ENCODE data around the gene DUSP21. TPM values are rescaled to one million over a fixed set of nuclear protein-coding genes. Genes with fewer than 3 reads are reported as not detected.
A peak's percentile ranks its signal among the peaks of the same experiment; 100 is the strongest.

DUSP21 gene
- polyA plus RNA-seq, 1 donor (not counting 4 experiments of a cell fraction or from before 2014, with no cell fraction given): not detected

DNA sequence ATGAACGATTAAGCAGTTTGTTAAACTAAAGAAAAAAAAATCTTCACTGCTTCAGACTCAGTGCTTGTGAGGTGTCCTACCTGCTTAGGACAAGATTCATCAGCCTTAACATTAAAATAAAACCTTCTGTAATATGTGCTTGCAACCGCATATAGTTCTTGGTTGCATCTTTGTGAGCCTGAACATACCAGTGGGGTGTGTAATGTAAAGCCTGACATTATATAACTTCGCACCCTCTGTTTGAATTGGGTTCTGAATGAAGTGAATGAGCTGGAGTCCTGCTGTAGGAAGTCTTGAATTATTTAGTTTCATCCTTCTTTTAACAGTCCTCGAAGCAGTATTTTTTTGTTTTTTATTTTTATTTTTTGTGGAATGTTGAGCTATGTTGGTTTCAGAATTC, 32.3 kb downstream of the DUSP21 start:
- Histone ChIP-seq H3K4me1 (ENCODE audit: control insufficient read depth, extremely low read depth, insufficient read depth, low read length) (peaks cover 15% of the 10 kb centered on the region), H3K9ac (ENCODE audit: control insufficient read depth, extremely low read depth, insufficient read depth, low read length) (peak overlapping the region; percentile 87), H3K9me1 (ENCODE audit: control insufficient read depth, extremely low read depth, insufficient read depth, low read length) (no peaks in the 10 kb centered on the region), H3K4me3 (ENCODE audit: control insufficient read depth in 2 of 3, extremely low read depth in 1 of 3, insufficient read depth in 2 of 3, low read depth in 1 of 3, low read length in 3 of 3) (peak overlapping the region in 2 of 3 experiments; percentile 88 to 98), H3K4me2 (ENCODE audit: control insufficient read depth, extremely low read depth, insufficient read depth, low read depth, low read length) (peak overlapping the region; percentile 77), H2AFZ (ENCODE audit: control insufficient read depth, low read length) (no peak overlapping the region), H3K27me3 (ENCODE audit: control insufficient read depth, extremely low read depth, insufficient read depth, low read length) (no peaks in the 10 kb centered on the region), H3K36me3 (ENCODE audit: control insufficient read depth in 2 of 2, extremely low read depth in 1 of 2, insufficient read depth in 2 of 2, low read length in 2 of 2) (no peaks in the 10 kb centered on the region), H4K20me1 (ENCODE audit: control insufficient read depth, extremely low read depth, insufficient read depth, low read length) (peaks cover 2% of the 10 kb centered on the region), H3K9me3 (ENCODE audit: control insufficient read depth, low read depth, low read length) (no peaks in the 10 kb centered on the region), H3K79me2 (ENCODE audit: control insufficient read depth, insufficient read depth, low read length) (peaks cover 86% of the 10 kb centered on the region), H3K27ac (ENCODE audit: control insufficient read depth, insufficient read depth, low read length) (peak overlapping the region; percentile 89)
- FAIRE-seq (peak; percentile 67), DNase-seq (ENCODE audit: low read depth, low spot score) (no peak)
- dilution Hi-C loops (cut with MboI; ENCODE audit: extremely low pct_ligation_motif_present, low sequenced_read_pairs): no loop called here
- TF ChIP-seq, protein P1, sequence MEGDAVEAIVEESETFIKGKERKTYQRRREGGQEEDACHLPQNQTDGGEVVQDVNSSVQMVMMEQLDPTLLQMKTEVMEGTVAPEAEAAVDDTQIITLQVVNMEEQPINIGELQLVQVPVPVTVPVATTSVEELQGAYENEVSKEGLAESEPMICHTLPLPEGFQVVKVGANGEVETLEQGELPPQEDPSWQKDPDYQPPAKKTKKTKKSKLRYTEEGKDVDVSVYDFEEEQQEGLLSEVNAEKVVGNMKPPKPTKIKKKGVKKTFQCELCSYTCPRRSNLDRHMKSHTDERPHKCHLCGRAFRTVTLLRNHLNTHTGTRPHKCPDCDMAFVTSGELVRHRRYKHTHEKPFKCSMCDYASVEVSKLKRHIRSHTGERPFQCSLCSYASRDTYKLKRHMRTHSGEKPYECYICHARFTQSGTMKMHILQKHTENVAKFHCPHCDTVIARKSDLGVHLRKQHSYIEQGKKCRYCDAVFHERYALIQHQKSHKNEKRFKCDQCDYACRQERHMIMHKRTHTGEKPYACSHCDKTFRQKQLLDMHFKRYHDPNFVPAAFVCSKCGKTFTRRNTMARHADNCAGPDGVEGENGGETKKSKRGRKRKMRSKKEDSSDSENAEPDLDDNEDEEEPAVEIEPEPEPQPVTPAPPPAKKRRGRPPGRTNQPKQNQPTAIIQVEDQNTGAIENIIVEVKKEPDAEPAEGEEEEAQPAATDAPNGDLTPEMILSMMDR (optimal IDR thresholded peaks at IDR 0.05 in 1 of 3, IDR thresholded peaks at IDR 0.05 in 1 of 3, conservative IDR thresholded peaks at IDR 0.05 in 1 of 3; ENCODE audit: extremely low read depth in 1 of 3, insufficient read depth in 2 of 3, low read length in 3 of 3): no peak

DNA sequence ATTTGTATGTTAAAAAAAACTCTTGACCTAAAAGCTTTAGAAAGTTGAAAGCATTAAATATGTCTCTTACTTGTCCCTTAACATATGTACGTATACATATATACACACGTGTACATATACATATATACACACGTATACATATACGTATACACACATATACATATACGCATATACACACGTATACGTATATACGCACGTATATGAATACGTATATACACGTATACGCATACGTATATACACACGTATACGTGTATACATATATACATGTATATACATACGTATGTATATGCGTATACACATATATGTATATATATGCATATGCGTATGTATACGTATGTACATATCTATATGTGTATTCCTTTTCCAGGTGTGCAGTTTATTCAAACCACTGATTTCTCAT, 32.9 kb downstream of the DUSP21 start:
- Histone ChIP-seq H3K4me2 (ENCODE audit: control insufficient read depth, extremely low read depth, insufficient read depth, low read depth, low read length) (no peak overlapping the region), H3K4me3 (ENCODE audit: control insufficient read depth in 2 of 3, extremely low read depth in 1 of 3, insufficient read depth in 2 of 3, low read depth in 1 of 3, low read length in 3 of 3) (no peak overlapping the region), H2AFZ (ENCODE audit: control insufficient read depth, low read length) (no peak overlapping the region), H4K20me1 (ENCODE audit: control insufficient read depth, extremely low read depth, insufficient read depth, low read length) (peaks cover 2% of the 10 kb centered on the region), H3K36me3 (ENCODE audit: control insufficient read depth in 2 of 2, extremely low read depth in 1 of 2, insufficient read depth in 2 of 2, low read length in 2 of 2) (no peaks in the 10 kb centered on the region), H3K27me3 (ENCODE audit: control insufficient read depth, extremely low read depth, insufficient read depth, low read length) (no peaks in the 10 kb centered on the region), H3K27ac (ENCODE audit: control insufficient read depth, insufficient read depth, low read length) (no peak overlapping the region), H3K4me1 (ENCODE audit: control insufficient read depth, extremely low read depth, insufficient read depth, low read length) (peaks cover 12% of the 10 kb centered on the region), H3K9me3 (ENCODE audit: control insufficient read depth, low read depth, low read length) (no peaks in the 10 kb centered on the region), H3K9ac (ENCODE audit: control insufficient read depth, extremely low read depth, insufficient read depth, low read length) (no peak overlapping the region), H3K79me2 (ENCODE audit: control insufficient read depth, insufficient read depth, low read length) (peaks cover 90% of the 10 kb centered on the region), H3K9me1 (ENCODE audit: control insufficient read depth, extremely low read depth, insufficient read depth, low read length) (no peaks in the 10 kb centered on the region)
- FAIRE-seq: no peak
- DNase-seq (ENCODE audit: low read depth, low spot score): no peak
- dilution Hi-C loops (cut with MboI; ENCODE audit: extremely low pct_ligation_motif_present, low sequenced_read_pairs): no loop called here
- TF ChIP-seq EZH2 (IDR thresholded peaks at IDR 0.05; ENCODE audit: low read length): no peak
- TF ChIP-seq, protein P1 (optimal IDR thresholded peaks at IDR 0.05 in 1 of 3, IDR thresholded peaks at IDR 0.05 in 1 of 3, conservative IDR thresholded peaks at IDR 0.05 in 1 of 3; ENCODE audit: extremely low read depth in 1 of 3, insufficient read depth in 2 of 3, low read length in 3 of 3): no peak
